ENCODE measurements around the gene POU2AF3.

- TF ChIP-seq EZH2 (IDR thresholded peaks at IDR 0.05) (no peak), CTCF (IDR thresholded peaks at IDR 0.05) (no peak)
Measured at GRCh38 chr11:111309215-111309915, 11.0 kb downstream of the POU2AF3 start.

Measured in neural progenitor cell (in vitro differentiated cells).